ENCODE measurements around the gene KCTD2.

Gene KCTD2

DNA sequence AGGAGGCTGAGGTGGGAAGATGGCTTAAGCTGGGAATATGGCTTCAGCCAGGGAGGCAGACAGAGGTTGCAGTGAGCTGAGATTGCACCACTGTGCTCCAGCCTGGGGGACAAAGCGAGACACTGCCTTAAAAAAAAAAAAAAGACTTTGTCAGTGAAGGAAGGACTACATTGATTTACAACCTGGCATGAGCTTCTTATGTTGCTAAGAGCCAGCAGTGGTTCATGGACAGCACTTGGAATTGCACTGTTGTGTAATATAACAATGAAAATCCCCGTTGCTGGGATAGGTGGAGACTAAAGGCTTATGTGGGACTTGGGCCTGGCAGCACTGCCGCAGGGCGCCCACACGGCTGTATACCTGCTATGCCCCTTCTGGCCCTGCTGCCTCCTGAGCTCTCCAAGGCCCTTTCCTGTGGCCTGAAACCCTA lies 26.6 kb downstream of the KCTD2 start:
- H3K9me3 ChIP-seq (ENCODE audit: control insufficient read depth, insufficient read depth, low read length), result no peaks in the 10 kb centered on the region
- H3K79me2 ChIP-seq (ENCODE audit: control insufficient read depth, low read length), result no peaks in the 10 kb centered on the region
- peaks cover 10% of the 10 kb centered on the region for H3K4me1 ChIP-seq (ENCODE audit: control insufficient read depth, low read length)
- H3K4me3 ChIP-seq (ENCODE audit: low read length), result no peak overlapping the region
- H3K27ac ChIP-seq (ENCODE audit: low read depth, low read length), result no peak overlapping the region
- no peaks in the 10 kb centered on the region for H3K36me3 ChIP-seq (ENCODE audit: control insufficient read depth, low read length)
- no peaks in the 10 kb centered on the region for H3F3A ChIP-seq (ENCODE audit: control insufficient read depth, insufficient read depth)
- no peak overlapping the region for H3K4me2 ChIP-seq (ENCODE audit: low read length)
- no peak for TF ChIP-seq EZH2phosphoT487 (IDR thresholded peaks at IDR 0.05; ENCODE audit: borderline replicate concordance, low read length)
- TF ChIP-seq, protein P1, sequence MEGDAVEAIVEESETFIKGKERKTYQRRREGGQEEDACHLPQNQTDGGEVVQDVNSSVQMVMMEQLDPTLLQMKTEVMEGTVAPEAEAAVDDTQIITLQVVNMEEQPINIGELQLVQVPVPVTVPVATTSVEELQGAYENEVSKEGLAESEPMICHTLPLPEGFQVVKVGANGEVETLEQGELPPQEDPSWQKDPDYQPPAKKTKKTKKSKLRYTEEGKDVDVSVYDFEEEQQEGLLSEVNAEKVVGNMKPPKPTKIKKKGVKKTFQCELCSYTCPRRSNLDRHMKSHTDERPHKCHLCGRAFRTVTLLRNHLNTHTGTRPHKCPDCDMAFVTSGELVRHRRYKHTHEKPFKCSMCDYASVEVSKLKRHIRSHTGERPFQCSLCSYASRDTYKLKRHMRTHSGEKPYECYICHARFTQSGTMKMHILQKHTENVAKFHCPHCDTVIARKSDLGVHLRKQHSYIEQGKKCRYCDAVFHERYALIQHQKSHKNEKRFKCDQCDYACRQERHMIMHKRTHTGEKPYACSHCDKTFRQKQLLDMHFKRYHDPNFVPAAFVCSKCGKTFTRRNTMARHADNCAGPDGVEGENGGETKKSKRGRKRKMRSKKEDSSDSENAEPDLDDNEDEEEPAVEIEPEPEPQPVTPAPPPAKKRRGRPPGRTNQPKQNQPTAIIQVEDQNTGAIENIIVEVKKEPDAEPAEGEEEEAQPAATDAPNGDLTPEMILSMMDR (IDR thresholded peaks at IDR 0.05; ENCODE audit: low read depth, low read length, poor library complexity, severe bottlenecking), result no peak
- H4K20me1 ChIP-seq (ENCODE audit: control insufficient read depth, insufficient read depth, low read depth, low read length), result no peaks in the 10 kb centered on the region
- H3K9me2 ChIP-seq (replicated peaks; ENCODE audit: control insufficient read depth, low read length), result no peaks in the 10 kb centered on the region
- peaks cover 19% of the 10 kb centered on the region for H3K27me3 ChIP-seq (ENCODE audit: control insufficient read depth, low read length)

DNA sequence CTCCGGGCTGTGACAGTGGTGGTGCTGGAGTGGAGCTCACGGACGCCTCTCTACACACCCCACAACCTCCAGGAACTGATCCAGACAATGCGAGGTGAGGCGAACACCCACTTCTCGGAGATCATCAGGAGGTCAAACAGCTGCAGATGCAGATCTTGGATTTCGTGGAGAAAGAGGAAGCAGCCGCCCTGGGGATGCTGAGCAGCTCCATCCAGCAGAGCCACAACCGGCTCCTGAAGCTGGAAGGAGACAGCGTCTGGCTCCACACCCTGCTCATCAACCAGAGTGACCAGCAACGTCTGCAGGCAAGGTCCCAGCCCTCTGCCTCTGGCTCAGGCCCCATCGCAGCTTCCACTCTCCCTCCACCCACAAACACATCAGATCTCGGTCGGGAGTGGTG lies 27.5 kb downstream of the KCTD2 start:
- H3K27me3 ChIP-seq (ENCODE audit: control insufficient read depth, low read length), result peaks cover 26% of the 10 kb centered on the region
- no peaks in the 10 kb centered on the region for H3K9me2 ChIP-seq (replicated peaks; ENCODE audit: control insufficient read depth, low read length)
- H4K20me1 ChIP-seq (ENCODE audit: control insufficient read depth, insufficient read depth, low read depth, low read length), result no peaks in the 10 kb centered on the region
- H3K36me3 ChIP-seq (ENCODE audit: control insufficient read depth, low read length), result no peaks in the 10 kb centered on the region
- no peak overlapping the region for H3K4me2 ChIP-seq (ENCODE audit: low read length)
- no peak for TF ChIP-seq EZH2phosphoT487 (IDR thresholded peaks at IDR 0.05; ENCODE audit: borderline replicate concordance, low read length)
- TF ChIP-seq, protein P1 (IDR thresholded peaks at IDR 0.05; ENCODE audit: low read depth, low read length, poor library complexity, severe bottlenecking), result no peak
- H3K4me3 ChIP-seq (ENCODE audit: low read length), result no peak overlapping the region
- no peaks in the 10 kb centered on the region for H3K79me2 ChIP-seq (ENCODE audit: control insufficient read depth, low read length)
- H3K4me1 ChIP-seq (ENCODE audit: control insufficient read depth, low read length), result peaks cover 10% of the 10 kb centered on the region
- H3K9me3 ChIP-seq (ENCODE audit: control insufficient read depth, insufficient read depth, low read length), result no peaks in the 10 kb centered on the region
- no peak overlapping the region for H3K27ac ChIP-seq (ENCODE audit: low read depth, low read length)
- no peaks in the 10 kb centered on the region for H3F3A ChIP-seq (ENCODE audit: control insufficient read depth, insufficient read depth)

DNA sequence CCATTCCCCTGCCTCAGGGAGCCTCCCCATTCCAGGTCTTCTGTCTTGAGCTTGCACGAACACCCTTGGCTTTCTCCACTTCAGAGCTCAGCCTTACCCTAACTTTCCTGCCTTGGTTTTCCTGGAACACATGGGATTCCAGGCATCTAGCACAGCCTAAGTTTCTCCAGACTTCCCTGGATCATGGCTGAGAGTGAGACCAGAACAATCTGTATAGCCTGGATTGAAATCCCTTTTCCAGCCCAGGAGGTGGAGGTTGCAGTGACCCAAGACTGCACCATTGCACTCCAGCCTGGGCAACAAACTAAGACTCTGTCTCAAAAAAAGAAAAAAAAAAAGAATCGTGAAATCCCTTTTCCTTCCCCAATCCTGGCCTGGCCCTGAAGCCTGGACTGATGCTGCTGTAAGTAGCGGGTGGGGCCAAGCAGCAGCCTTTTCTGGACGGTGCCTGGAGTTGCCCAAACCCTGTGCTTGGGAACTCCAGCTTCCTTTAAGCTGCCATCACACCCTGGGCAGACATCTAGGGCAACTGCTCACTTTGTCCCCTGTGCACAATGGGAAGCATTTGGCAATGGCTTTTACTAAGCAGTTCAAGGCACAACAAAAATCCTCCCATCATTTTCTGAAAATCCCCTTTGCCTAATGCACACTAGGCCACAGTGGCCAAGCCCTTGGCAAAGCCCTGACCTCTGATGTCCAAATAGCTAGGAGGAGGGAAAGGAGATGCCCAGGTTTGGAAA lies 28.7 kb downstream of the KCTD2 start:
- no peaks in the 10 kb centered on the region for H4K20me1 ChIP-seq (ENCODE audit: control insufficient read depth, insufficient read depth, low read depth, low read length)
- no peak overlapping the region for H3K4me3 ChIP-seq (ENCODE audit: low read length)
- peaks cover 10% of the 10 kb centered on the region for H3K4me1 ChIP-seq (ENCODE audit: control insufficient read depth, low read length)
- no peaks in the 10 kb centered on the region for H3K36me3 ChIP-seq (ENCODE audit: control insufficient read depth, low read length)
- no peaks in the 10 kb centered on the region for H3F3A ChIP-seq (ENCODE audit: control insufficient read depth, insufficient read depth)
- peaks cover 26% of the 10 kb centered on the region for H3K27me3 ChIP-seq (ENCODE audit: control insufficient read depth, low read length)
- H3K9me2 ChIP-seq (replicated peaks; ENCODE audit: control insufficient read depth, low read length), result no peaks in the 10 kb centered on the region
- no peak overlapping the region for H3K27ac ChIP-seq (ENCODE audit: low read depth, low read length)
- no peaks in the 10 kb centered on the region for H3K79me2 ChIP-seq (ENCODE audit: control insufficient read depth, low read length)
- TF ChIP-seq EZH2phosphoT487 (IDR thresholded peaks at IDR 0.05; ENCODE audit: borderline replicate concordance, low read length), result no peak
- TF ChIP-seq, protein P1 (IDR thresholded peaks at IDR 0.05; ENCODE audit: low read depth, low read length, poor library complexity, severe bottlenecking), result no peak
- H3K9me3 ChIP-seq (ENCODE audit: control insufficient read depth, insufficient read depth, low read length), result no peaks in the 10 kb centered on the region
- no peak overlapping the region for H3K4me2 ChIP-seq (ENCODE audit: low read length)

Measured in DOHH2 (cell line).